NCI-H524 treated with DMSO at 0.1 percent for 48 hours (cell line): ENCODE data around the gene SPATA16.
"Not testable (repeated sequence)": the region's sequence is repeated elsewhere in the genome, so short reads cannot be mapped to it uniquely, and the experiment has no call there.

Experiments
- DNase-seq: peaks from one replicate; lab custom pipeline; 2025; lab: John Stamatoyannopoulos, UW

The SPATA16 gene

GRCh38 chr3:173058229-173058628 is 82.8 kb downstream of the SPATA16 start:
- DNase-seq = no peak

- no peak for DNase-seq
These were observed 85.7 kb downstream of the SPATA16 start for GRCh38 chr3:173055228-173055933.

- DNase-seq = no peak
These were observed 91.7 kb downstream of the SPATA16 start for GRCh38 chr3:173049360-173049759.

GRCh38 chr3:173045770-173046382 is 95.2 kb downstream of the SPATA16 start:
- DNase-seq = no peak

- no peak for DNase-seq
These were observed 96.0 kb downstream of the SPATA16 start for GRCh38 chr3:173044998-173045397.

DNA sequence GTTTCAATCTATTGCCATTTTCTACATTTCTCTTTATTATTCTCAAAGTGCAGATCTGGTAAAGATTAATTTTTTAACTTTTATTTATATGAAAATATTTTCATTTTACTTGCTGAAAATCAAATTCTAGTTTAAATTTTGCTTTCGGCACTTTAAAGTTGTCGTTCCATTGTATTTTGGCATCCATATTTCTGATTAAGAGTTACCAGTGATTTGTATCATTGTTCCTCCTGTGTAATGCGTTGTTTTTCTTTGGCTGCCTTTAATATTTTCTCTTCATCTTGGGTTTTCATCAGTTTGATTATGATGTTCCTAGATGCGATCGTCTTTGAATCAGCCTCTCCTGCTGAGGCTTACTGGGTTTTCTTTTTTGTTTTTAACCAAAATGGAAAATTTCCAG is 97.3 kb downstream of the SPATA16 start:
- no peak for DNase-seq

DNA sequence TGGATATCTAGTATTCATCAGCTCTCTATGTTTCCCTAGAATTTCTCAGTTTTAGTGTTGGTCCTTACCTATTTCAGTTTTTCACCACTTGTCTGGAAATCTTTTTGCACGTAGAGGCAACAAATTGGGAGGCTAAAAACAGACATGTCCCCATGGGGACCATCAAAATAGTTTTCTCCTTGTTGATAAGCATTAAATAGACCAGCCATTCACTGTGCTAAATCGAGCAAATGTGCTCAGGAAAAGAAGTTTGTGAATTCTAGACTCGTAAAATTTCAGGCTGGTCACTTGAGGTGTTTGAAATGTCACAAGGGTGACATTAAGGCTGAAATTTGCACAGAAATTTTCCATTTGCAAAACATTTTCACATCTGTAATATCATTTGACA is 102.6 kb downstream of the SPATA16 start:
- DNase-seq = no peak

GRCh38 chr3:173037840-173038483 is 103.1 kb downstream of the SPATA16 start:
- DNase-seq = no peak

DNA sequence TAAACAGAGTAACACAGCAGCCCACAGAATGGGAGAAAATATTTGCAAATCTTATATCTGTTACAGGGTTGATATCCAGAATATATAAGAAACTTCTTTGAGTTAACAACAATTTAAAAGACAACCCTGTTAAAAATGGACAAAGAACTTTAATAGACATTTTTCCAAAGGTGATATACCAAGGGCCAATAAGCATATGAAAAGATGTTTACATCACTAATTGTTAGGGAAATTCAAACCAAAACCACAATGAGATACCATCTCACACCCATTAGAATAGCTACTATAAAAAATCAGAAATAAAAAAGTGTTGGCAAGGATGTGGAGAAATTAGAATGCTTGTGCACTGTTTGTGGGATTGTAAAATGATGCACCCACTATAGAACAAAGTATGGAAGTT is 110.8 kb downstream of the SPATA16 start:
- DNase-seq = no peak

- DNase-seq = no peak
These were observed 112.7 kb downstream of the SPATA16 start for GRCh38 chr3:173028351-173028750.

GRCh38 chr3:173027429-173027828 is 113.6 kb downstream of the SPATA16 start:
- no peak for DNase-seq

DNA sequence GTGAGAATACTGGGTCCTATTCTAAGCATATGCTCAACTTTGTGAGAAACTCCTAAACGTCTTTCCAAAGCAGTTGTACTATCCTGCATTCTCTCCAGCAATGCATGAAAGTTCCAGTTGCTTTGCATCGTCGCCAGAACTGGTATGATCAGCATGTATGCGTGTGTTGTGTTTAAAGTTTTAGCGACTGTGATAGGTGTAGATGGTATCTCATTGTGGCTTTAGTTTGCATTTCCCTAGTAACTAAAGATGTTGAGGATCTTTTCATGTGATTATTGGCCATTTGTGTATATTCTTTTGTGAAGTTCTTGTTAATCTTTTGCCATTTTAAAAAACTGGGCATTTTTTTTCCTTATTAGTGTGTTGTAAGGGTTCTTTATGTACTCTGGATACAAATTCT is 115.1 kb downstream of the SPATA16 start:
- DNase-seq = no peak

DNA sequence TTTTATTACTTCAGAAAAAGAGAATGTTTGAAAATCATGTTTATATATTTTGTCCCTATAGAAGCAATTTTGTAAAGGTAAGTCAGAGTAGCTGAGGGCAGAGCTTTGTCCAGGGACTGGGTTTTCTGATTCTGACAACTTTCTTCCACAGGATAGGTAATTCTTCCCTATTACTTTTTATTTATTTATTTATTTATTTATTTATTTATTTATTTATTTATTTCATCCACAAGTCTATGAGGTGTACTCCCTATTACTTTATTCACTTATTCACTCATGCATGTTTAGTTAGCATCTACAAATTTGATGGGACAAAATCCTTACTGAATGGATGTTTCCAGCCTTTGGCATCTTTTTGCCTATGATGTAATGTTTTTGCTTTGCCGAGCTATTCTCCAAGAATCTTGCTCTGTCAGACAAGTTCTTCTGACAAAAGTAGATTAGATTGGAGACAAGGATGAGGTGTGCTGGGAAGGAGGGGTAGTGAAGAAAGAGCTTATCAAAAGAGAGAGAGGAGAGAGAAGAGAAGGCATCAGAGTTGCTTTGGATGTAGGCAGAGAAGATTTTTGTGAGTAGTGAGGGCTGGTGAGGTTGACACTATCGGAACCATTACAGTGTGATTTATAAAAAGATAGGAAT is 119.4 kb downstream of the SPATA16 start:
- DNase-seq = no peak

- DNase-seq = not testable (repeated sequence)
These were observed 120.9 kb downstream of the SPATA16 start for GRCh38 chr3:173020128-173020527.

- no peak for DNase-seq
These were observed 121.7 kb downstream of the SPATA16 start for GRCh38 chr3:173019378-173019777.

DNA sequence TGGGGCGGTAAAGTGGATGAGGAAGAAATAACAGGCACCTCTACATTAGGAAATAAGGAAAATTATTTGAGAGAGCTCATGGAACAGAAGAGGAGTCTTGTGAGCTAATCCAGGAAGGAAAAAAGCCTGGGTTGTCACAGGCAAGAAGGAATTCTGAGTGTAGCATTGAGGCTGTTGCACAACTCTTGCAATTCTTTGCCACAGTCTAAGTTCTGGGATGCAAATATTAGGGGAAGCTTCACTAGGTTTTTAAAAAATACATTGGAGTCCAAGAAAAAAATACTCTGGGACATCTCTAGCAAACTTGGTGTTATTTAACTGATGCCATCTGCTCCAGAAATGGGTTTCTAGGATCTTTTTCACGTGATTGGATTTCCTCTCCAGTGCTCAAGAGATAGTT is 122.3 kb downstream of the SPATA16 start:
- no peak for DNase-seq

GRCh38 chr3:173013219-173013832 is 127.7 kb downstream of the SPATA16 start:
- DNase-seq = no peak

DNA sequence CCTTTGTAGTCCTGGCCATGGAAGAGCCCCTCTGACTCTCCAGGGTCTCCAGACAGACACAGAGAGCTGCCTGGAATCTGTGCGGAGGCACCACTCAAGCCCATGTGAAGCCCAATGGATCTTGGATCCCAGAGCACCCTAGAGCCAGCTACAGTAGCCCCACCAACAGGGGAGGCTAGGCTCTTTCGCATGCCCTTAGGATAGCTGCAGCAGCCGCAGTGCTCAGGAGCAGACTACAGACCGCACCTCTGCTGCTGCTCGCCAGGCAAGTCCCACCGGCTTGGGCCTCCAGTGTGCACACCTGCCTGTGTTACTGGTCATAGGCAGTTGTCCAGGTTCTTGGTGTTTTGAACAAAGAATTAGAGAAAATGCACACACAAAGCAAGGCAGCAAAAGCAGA is 131.6 kb downstream of the SPATA16 start:
- no peak for DNase-seq

DNA sequence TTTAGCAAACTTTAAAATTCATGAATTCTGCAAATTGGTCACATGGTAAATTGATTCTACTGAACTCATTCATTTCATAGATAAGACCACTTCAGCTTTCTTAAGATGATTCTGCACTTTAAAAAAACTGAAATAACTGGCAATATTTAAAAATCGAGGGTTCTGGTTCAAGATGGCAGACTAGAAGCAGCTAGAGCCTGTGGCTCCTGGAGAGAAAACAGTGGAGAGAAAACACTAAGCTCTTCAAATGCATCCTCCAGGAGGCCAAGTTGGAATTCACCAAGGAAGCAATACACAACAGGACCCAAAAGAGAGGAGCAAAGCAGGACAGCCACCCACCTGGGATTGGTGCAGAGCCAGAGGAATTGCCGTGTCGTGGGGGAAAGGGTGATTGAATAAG is 132.1 kb downstream of the SPATA16 start:
- DNase-seq = no peak

DNA sequence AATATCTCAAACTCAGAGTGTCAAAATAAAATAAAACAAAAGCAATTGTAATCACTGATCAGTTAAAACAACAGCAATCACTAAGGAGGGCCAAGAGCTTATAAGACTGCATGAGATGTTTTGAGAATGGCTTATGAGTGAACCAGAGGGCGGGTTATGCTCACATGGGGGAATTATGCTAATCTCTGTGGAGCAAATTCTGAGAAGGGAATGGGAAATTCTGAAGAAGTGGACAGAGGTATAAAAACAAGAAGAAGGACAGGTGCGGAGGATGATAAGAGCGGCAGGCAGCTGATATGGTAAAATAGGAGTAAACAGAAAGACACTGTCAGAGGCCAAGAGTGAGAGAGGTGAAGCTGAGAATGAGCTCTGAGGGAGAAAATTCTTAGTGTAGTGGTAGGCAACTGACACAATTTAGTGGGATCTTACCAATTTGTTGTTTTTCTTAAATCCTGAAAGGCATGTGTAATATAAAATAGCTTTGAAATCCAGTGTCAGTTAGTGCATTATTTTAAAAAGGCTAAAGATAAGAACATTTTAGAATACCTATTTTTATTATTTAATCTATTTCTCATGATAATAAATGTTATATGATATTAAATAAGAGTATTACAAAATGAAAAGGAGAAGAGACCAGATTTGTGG is 133.8 kb downstream of the SPATA16 start:
- DNase-seq = no peak

DNA sequence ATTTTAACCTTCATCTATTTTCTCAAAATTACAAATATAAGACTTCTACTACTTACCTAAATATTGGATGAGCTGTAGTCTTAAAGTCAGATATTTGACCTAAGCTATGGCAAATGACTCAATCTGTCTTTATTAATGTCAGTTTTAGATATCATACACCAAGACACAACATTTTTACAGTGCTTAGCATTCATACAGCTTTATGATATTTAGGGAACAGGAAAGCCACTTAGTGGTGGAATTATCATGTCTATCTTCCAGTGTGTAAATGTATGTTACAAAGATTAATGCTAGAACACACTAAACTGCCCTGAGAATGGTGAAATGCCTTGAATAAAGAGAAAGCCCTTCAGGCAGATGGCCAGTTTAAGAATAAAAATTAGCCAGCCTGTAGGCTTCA is 135.0 kb downstream of the SPATA16 start:
- no peak for DNase-seq

- DNase-seq = no peak
These were observed 136.4 kb downstream of the SPATA16 start for GRCh38 chr3:173004681-173005080.
